Right renal pelvis (tissue), 4 donors: ENCODE data around the gene DENND4C. TPM values are rescaled to one million over a fixed set of nuclear protein-coding genes. Genes with fewer than 3 reads are reported as not detected.
"Not testable (repeated sequence)": the region's sequence is repeated elsewhere in the genome, so short reads cannot be mapped to it uniquely, and the experiment has no call there.

ENCODE experiments used
- DNase-seq, 4 donors: peaks; one replicate each; pipeline ENCODE4 v3.0.0-alpha.2; 2013; ENCODE audit warnings: low read depth in 4 of 4, low spot score in 3 of 4, missing footprints in 1 of 4
- polyA plus RNA-seq, 4 donors: library from polyadenylated mRNA; unstranded; fragments of 120-200 nt; gene quantifications; one replicate each; pipeline ENCODE4 v1.2.1, GENCODE V29; 2013; ENCODE audit not compliant: insufficient read length in 4 of 4

DENND4C gene
- polyA plus RNA-seq, 4 donors: 40.4 to 51.0 (median 47.9) TPM

DNA sequence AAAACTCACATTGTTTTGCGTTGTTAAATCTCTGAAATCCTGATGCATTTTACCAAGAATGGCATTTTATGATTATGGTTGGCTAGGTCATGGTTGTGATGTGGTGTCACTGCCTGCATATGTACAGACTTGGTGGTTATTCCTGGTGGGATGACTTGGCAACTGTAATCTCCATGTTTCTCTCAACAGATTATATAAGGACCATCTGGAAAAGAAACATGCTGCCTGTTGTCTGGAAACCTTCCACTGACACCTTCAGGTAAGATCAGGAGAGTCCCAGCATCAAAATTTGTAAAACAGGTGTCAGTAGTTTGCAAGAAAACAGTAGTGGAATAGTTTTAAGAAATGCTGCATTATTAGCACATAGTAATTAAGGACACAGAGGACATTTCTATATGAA, 175.3 kb downstream of the DENND4C start:
- no peak for DNase-seq

DNA sequence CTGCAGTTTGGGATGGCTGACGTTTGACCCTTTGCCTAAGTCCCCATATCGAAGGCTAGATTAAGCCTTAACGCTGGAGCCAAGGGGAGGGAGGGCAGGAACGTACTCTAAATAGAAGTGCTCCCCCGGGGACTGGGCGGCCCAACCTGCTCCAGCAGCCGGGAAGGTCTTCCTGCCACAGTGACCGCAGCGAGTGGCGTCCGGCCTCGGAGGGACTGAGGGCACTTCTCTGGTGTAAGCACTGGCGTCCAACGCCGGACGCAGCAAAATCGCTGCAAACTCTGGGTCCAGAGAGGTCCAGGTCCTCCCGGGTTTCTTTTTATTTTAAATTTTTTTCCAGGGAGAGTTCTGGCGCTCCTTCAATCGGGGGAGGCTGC, 177.8 kb downstream of the DENND4C start:
- DNase-seq: no peak

GRCh38 chr9:19408693-19409400, 178.4 kb downstream of the DENND4C start, which contains the start of gene ACER2:
Gene ACER2, plus strand, starts transcription at chr9:19409009. Its CDS starts 76 bp downstream, at chr9:19409085.
- DNase-seq: peak; percentile 83 to 88 (median 84)

- DNase-seq: no peak
Observed at GRCh38 chr9:19409401-19410194, 179.1 kb downstream of the DENND4C start.

DNA sequence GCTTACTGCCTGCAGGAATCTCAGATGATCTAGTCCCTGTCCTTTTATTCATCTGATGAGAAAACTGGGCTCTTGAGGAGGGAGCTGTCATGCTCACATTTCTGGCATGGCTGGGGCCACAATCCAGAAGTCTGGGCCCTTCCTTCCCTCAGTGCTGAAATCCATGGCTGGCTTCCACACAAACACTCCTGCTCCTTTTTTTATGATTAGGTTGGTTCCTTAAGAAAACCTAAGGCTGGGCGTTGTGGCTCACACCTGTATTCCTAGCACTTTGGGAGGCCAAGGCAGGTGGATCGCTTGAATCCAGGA, 179.7 kb downstream of the DENND4C start:
- DNase-seq: no peak

GRCh38 chr9:19410594-19410993, 180.1 kb downstream of the DENND4C start:
- DNase-seq: no peak

DNA sequence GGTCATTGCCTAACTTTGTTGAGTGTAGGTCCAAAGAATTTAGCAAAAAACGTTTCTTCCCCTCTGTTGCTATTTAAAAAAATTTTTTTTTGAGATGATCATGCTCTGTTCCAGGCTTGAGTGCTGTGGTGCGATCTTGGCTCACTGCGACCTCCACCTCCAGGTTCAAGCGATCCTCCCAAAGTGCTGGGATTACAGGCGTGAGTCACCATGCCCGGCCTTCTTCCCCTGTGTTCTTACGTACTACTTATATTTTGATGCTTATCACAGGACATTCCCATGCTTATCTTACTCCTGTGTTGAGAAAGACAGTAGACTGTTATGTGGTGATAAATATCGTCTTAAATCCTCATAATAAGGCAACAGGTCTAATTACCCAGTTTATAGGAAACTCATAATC, 180.8 kb downstream of the DENND4C start:
- no peak for DNase-seq

- not testable (repeated sequence) for DNase-seq
Observed at GRCh38 chr9:19413456-19413855, 183.0 kb downstream of the DENND4C start.

DNA sequence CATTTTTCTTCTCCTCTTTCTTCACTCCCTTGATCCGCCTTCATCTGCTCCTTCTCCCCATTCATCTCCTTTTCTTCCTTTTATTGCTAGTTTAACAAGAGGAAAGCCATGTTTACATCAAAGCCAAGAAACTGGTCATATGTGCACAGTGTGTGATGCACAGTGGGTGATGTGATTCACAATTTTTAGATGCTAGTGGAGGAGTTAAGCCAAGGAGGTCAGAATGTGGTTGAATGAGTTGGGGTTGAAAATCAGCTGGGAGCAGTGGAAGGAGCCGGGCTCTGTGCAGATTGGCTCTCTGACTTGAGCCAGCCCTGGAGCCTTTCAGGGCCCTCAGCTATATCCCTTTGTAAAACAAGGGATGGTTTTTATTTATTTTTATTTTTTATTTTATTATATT, 185.7 kb downstream of the DENND4C start:
- DNase-seq: no peak

DNA sequence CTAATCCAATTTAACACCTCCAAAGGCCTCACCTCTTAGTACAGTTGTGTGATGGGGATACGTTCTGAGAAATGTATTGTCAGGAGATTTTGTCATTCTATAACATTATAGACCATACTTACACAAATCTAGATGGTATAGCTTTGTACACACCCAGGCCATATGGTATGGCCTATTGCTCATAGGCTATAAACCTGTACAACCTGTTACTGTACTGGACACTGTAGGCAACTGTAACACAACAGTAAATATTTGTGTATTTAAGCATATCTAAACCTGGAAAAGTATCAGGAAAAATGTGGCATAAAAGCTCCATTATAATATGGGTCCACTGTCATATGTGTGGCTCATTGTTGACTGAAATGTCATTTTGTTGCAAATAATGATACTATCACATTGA, 190.4 kb downstream of the DENND4C start:
- no peak for DNase-seq

Other genes starting within 250 kb of the DENND4C start
- gene SAXO1, start 197.5 kb upstream of the DENND4C start, polyA plus RNA-seq: under 1 TPM; 0.17 to 0.26 (median 0.24) TPM
- 100 to 1,000 TPM; 111 to 131 (median 115) TPM for gene RRAGA, start 181.3 kb upstream of the DENND4C start, polyA plus RNA-seq
- 10 to 100 TPM; 17.3 to 23.3 (median 21.1) TPM for gene HAUS6, start 127.8 kb upstream of the DENND4C start, polyA plus RNA-seq
- gene PLIN2, start 103.2 kb upstream of the DENND4C start, polyA plus RNA-seq: 100 to 1,000 TPM in 2 of 4 donors, 10 to 100 TPM in 2; 97.9 to 114 (median 101) TPM
- 1,000 to 10,000 TPM; 2,784 to 3,279 (median 2,900) TPM for gene RPS6, start 149.5 kb downstream of the DENND4C start, polyA plus RNA-seq
- 10 to 100 TPM in 2 of 4 donors, 1 to 10 TPM in 2; 6.7 to 25.8 (median 11.5) TPM for gene ACER2, start 178.3 kb downstream of the DENND4C start, polyA plus RNA-seq